GM19043 (cell line): ENCODE results near the gene CLTB.

ENCODE experiments used
- ATAC-seq: cut with Tn5 transposase; IDR thresholded peaks from one replicate; pipeline ENCODE4 v1.9.1; 2021; ENCODE audit warnings: low read depth; ENCODE audit not compliant: unreplicated experiment

Gene CLTB

DNA sequence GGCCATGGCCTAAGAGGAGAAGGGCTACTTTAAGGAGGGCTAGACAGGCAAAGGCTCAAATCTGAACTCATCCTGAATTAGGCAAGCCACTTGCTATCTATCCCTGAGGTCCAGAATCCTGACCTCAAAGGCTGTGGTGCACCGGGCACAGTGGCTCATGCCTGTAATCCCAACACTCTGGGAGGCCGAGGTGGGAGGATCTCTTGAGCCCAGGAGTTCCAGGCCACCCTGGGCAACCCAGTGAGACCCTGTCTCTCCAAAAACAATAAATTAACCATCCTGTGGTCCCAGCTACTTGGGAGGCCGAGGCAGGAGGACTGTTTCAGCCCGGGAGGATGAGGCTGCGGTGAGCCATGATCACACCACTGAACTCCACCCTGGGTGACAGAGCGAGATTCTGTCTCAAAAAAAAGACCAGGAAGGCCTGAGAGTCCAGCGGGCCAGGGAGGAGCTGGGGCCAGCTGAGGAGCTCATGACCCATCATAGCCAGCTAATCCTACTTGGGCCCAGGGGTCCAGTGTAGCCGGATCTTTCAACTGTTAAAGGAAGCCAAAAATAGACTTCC, 31.9 kb downstream of the CLTB start:
- ATAC-seq: no peak

DNA sequence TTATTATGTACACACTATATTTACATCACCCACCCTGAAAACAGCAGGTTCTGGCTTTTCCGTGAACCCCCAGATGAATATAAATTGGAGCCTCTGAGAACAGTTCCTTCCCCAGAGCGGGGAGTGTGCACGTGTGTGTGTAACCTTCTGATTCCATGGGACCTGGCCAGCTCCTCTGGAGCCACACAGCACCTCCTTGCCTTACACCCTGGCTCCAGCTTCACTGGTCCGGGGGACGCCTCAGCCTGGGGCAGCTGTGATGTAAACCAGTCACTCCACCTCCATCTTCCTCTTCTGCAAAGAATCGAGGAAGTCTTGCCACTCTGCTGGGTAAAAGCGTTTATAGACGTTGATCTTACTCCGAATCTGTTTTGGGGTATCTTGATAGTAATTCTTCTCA, 32.4 kb downstream of the CLTB start:
- no peak for ATAC-seq

DNA sequence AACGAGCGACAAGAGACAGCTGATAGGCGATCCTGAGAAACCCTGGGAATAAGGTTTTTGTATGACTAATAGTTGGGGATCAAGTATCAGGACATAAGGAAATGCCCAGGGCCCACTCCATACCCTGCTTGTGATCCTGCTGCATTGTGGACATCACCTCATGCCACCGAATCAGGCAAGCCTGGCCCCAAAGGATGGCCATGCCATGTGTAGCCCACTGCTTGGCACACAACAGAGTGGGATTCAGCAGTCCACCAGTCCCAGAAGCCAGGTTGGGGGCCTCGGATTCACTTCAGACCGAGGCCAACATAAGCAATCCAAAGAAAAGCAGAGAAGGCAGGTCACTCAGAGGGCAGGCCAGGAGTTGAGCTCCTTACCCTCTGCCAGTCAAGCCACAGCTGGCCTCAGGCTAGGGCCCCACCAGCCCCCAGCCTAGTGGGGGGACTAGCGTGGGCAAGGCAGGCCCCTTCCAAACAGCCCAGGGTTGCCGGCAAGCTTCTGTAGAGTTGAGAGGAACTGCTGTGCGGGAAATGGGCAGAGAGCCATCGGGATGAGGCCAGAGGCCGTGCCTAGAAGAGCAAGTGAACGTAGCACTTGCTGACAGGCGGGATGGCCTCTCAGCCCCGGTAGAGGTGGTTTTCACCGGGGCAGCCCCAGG, 33.0 kb downstream of the CLTB start:
- ATAC-seq: no peak

DNA sequence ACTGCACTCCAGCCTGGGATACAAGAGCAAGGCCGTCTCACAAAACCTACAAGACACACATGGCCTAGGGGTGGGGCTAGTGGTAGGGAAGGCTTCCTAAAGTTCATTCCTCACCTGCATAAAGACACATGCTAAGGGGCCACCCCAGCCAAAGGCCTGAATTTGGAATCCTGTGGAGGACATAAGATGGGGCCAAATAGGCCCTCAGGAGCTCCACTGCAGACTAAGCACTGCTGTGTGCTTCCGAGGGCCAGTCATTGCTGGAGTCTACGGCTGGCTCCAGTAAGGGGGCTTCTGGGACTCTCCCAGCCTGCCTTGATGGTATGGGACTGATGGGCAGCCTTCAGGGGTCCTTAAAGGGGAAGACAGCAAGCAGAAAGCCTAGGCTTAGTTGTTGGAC, 33.6 kb downstream of the CLTB start:
- no peak for ATAC-seq

DNA sequence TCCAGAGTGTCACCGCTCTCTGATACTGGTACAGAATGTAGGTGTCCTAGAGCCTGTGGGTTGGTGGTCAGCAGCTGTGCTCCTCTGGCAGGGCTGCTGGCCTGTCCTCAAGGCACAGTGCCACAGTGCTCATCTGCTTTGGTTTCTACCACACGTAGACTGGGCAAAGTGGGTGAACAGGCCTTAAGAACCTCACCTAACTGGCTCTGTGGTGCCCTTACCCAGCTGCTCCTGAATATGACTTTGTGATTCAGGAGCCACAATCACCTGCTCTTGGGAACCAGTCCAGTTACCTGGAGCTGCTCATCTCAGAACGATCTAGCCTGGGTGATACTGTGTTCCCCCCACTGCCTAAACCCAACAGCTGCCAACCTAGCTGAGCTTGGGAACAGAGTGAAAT, 34.4 kb downstream of the CLTB start:
- no peak for ATAC-seq

DNA sequence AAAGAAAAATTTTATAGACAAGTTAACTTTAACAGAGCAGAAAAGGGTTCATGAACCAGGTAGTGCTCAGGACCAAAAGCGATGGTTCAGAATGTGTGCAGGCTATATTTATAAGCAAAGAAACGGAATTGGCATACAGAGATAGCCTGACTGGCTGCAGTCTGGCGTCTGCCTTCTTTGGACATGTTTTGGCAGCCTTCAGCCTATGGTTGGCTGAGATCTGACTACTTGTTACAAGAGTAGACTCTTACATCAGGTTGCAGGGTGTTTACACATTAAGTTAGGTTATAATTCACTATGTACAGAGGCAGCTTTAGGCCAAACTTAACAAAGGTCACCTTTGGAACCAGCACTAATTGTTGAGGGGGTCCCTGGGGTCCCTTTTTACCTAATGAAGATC, 34.9 kb downstream of the CLTB start:
- ATAC-seq: no peak

DNA sequence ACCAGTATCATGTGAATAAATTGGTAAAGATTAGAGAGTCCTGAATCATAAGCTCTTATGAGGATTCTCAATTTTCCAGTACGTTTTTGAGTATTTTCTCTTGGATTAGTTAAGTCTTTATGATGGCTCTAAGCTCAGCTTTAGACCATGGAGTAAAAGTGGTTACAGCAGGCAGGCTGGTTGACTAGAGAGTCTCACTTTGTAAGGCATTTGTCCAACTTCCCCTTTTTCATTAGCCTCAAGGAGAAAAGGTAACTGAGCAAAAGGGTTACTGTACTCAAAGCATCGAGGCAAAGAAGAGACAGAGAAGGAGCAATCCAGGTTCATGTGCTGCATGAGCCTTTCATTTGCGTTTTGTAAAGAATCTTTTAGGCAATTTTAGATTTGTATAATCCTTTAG, 36.5 kb downstream of the CLTB start:
- no peak for ATAC-seq

DNA sequence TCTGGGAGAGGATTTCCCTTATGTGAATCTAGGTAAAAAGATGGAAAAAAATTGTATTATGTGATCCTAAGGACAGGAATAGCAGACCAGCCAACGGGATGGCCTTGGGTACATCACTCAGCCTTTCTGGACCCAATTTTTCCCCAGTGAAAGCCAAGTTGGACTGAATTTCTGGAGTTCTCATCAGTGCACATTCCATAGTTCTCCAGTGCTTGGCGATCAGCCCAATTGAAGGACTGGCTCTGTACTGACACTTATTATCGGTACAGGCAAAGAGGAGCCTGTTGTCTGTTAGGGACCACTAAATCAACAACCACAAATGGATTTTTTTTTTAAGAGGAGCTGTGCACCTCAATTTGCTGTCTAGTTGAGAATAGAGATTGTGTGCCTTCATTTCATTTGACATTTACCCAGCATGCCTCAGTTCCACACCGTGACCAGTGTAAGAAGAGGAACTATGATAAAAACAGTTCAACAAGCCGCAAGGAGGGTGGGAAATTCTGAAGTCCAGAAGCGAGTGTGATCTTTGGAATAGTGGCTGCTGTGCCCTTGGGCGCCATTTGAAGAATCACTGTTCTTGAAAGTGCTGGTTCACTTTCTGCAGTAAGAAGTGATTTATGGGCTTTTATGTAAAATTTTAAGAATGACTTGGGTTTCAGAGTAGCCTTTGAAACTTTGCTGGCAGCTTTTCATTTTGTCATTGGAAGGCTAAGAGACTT, 43.1 kb downstream of the CLTB start:
- no peak for ATAC-seq

DNA sequence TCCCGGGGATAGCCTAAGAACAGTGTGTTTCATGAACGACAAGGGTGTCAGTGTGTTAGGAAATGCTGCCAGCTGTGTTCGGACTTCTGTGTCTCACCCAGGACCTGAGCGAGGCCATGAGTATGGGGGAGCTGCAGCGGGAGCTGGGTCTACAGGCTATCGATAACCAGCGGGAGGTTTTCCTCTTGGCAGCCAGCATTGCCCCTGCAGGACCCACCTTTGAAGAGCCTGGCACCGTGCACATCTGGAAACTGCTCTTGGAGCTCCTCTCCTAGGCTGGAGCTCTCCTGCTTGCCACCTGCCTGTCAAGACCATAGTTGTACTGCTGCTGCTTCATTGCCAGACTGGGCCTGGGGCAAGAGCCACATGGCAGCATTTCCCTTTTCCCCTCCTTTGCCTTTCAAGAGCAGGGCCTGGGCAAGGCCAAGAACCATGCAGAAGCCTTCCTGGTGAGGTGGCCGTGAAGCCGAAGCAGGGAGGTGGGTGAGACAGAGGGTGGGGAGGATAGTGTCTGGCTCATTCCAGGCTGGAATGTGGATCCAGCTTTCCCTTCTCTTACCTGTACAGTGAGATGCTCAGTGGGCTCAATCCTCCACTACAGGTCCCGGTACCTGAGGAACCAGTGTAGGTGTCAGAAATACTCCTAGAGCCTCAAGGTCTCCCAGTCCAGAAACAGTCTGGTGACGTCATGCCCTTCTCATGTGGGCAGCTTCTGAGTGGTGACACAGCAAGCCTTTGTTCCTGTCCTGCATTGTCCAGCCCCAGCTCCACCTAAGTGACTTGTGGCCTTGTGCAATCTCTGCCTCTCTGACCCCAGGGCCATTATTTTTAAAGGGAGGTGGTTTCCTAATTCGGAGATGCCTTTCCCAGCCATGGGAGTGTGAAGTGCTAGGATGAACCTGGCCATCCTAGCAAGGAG, 44.5 kb downstream of the CLTB start:
- ATAC-seq: no peak

DNA sequence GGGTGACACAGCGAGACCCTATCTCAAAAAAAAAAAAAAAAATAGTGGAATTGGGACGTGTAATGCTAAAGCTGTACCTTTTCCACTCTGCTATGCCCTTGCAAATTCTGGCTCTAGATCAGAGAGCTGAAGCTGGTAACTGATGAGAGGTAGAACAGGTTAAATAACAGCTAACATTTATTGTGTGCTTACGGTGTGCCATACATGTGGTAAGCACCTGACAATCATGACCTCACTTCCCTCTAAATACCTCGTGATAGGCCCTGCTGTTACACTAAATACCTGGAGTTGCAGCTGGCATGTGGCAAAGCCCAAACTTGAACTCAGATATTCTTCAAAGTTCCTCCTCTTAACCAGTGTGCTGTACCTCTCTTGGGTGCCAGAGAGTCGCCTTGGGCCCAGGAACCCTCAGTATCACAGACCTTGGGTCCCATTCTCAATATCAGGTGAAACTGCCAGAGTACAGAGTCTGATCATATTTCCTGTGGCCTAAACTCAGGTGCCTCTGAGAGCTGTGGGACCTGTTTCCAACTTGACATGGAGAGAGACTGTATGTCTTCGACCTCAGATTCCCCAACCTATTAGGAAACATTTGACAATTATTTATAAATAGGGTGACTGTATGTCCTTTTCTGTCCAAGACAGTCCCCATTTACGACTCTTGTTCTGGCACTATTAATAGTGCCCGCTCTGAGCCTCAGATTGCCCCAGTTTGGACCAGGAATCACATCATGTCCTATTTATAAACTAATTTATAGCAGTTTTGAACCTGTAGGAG, 46.2 kb downstream of the CLTB start:
- no peak for ATAC-seq

DNA sequence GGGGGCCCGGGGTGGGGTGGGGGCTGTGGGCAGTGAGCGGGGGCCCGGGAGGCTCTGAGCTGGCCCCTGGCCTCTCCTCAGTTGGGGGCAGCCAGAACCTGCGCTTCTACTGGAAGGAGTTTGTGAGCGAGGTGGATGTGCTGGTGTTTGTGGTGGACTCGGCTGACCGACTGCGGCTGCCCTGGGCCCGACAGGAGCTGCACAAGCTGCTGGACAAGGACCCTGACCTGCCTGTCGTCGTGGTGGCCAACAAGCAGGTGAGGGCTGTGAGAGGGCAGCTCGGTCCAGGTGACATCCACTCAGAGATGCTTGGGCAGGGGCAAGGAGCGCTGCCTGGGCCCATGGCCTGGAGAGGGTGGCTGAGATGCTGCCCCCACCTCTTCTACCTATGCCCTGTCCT, 47.6 kb downstream of the CLTB start:
- ATAC-seq: no peak

DNA sequence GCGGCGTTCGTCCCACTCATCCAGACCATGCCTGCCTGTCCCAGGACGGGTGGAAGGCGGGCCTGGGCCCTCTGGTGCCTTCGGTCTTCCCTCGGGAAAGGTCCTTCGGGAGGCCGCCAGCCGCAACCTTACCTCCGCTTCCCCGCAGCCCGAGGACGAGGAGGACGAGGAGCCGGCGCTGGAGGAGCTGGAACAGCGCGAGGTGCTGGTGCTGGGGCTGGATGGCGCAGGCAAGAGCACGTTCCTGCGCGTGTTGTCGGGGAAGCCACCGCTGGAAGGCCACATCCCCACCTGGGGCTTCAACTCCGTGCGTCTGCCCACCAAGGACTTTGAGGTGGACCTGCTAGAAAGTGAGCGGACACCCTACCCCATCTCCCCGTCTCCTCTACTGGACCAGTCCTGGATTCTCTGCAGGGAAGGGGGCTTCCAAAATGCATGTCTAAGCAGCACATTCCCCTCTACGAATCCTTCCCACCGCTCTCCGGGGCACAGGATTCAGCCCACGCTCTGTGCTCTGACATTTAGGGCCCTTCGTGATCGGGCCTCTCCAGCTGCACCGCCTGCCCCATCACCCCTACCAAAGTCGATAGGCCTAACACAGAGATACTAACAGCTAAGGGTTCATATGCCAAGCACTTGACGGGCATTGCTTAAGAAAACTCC, 50.0 kb downstream of the CLTB start:
- ATAC-seq: no peak

DNA sequence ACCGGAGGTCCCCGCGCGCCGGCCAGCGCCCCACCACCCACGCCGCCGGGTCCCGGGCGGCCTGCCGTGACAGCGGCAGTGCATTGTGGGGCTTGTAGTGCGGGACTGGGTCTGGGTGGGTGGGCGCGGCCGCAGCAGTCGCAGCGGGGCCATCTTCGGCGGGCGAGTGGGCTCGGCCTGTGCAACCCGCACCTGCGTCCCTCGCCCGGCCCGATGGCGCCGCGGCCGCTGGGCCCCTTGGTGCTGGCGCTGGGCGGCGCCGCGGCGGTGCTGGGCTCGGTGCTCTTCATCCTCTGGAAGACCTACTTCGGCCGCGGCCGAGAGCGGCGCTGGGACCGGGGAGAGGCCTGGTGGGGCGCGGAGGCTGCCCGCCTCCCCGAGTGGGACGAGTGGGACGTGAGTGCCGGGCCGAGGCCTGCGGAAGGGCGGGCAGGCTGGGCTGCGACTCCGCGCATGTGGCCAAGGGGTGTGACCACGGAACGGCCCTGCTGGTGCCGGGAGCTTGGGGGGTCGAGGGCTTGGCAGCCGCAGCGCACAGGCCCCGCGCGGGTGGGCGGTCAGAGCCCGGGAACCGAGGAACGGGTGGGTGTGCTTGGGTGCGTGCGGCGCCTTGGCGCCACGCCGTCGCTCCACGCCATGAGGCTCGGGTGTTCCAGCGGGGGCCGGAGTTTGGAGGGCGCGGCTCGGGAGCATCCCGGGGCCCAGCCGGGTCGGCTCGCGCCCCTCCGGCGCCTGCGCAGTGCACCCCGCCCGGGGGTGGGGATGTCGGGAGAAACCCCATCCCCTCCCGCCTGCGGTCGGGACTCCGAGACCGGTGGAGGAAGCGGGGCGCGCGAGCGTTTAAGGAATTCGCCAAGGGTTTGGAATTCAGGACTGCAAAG, 50.7 kb downstream of the CLTB start, which contains the start of gene ARL10:
Gene ARL10 (plus strand): TSS at position 137 of the 881 bp plus-strand sequence. CDS start 77 bp downstream, at position 214.
- ATAC-seq: peak; percentile 36

DNA sequence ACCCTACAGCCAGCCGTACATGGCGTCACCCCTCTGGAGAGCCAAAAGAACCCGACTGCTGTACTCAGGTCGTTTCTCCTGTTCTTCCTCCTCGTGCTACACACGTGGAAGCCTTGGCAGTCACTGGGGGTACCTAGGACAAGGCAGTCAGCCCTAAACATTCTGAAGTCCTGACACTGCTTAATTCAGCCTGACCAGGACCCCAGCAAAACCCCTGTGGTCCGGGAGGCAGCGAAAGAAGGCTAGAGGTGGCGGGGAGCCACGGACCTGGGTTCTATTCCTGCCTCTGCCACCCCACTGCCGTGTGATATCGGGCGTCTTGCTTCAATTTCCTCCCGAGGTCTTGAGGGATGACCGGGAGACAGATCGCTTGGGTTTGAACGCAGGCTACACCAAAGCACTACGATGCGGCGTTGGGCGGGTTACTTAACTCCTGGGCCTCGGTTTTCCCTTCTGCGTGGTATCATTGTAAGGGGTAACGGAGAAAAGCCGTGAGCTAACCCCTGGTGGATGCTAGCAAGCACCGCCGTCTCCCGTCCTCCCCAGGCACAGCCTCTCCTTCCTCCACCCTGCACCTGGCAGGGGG, 51.5 kb downstream of the CLTB start:
- no peak for ATAC-seq

DNA sequence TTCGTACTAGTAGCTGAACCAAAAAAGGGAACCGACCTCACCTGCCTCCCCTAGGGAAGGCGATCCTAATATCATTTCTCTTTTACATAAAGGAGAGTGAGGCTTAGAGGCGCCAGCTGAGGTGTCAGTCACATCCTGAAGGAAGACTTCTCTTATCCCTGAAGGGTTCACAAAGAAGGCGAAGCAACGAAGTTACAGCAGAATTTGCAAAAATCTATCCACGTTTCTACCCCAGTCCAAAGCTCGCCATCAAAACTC, 54.2 kb downstream of the CLTB start:
- no peak for ATAC-seq

DNA sequence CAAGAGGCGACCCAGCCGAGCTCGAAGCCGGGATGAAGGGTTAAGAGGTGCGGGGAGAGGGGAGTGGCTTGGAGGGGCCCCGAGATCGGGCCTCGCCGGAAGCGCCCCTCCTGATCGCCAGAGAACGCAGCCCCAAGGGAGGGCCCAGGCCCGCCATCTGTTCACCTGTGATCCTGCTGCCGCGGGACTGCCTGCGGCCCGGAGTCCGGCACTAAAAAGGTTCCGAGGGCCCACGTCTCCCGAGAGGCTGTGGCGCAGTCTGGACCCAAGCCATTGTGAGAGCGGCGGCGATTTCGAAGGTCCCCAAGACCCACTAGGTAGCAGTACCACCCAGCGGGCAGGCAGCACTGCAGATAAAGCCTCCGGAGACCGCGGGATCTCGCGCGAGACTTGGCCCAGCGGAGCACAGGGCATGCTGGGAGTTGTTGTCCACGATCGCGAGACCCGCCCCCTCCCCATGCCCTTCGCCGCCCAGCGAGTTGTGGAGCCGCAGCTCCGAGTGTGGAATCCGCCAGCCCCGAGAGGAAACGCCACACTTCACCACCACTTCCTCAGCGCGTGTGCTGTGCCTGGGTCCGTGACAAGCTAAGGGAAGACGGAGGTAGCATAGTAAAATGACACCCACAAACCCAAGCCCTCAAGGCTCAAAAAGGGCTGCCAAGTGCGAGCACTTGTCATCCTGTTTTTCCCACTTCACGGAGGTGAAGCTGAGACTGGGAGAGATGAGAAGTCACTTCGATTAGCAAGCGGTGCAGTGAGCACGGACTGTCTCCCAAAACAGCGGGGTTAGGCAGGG, 54.7 kb downstream of the CLTB start, which contains the start of gene KIAA1191:
Gene KIAA1191 (minus strand): TSS at position 328 of the 796 bp plus-strand sequence. CDS start 2,256 bp downstream, outside the sequence.
- peak; percentile 80 for ATAC-seq

DNA sequence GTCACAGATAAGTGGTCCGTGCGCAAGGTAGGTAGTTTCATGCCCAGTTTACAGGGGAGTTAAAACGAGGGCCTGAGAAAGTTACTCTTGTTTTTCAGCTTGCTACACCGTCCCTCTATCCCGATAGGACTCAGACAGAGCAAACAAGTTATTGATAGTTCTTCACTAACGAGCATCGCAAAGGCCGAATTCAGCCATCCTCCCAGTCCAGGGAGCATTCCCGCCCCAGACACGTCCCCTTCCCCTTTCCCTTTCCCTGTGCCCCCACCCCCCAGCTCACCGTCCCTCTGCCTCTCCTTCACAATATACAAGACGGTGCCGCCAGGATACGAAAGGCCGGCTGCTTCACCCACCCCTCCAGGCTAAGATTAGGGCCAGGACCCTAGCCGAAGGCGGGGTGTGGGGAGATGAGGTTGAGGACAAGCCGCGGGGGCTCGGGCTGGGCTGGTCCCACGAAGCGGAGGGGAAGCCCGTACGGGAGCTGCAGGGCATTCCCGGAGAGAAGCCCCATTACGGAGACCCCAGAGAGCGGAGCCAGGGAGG, 55.4 kb downstream of the CLTB start:
- no peak for ATAC-seq
